ENCODE measurements around the gene GPR108.

GRCh38 chr19:6766357-6767080 is 29.1 kb upstream of the GPR108 start:
- no peak for TF ChIP-seq TEAD4 (IDR thresholded peaks at IDR 0.05)
- TF ChIP-seq CEBPB (IDR thresholded peaks at IDR 0.05), result no peak
- no peak for TF ChIP-seq NFIC (IDR thresholded peaks at IDR 0.05)
- TF ChIP-seq EP300 (IDR thresholded peaks at IDR 0.05; ENCODE audit: borderline replicate concordance), result no peak
- TF ChIP-seq, protein P1, sequence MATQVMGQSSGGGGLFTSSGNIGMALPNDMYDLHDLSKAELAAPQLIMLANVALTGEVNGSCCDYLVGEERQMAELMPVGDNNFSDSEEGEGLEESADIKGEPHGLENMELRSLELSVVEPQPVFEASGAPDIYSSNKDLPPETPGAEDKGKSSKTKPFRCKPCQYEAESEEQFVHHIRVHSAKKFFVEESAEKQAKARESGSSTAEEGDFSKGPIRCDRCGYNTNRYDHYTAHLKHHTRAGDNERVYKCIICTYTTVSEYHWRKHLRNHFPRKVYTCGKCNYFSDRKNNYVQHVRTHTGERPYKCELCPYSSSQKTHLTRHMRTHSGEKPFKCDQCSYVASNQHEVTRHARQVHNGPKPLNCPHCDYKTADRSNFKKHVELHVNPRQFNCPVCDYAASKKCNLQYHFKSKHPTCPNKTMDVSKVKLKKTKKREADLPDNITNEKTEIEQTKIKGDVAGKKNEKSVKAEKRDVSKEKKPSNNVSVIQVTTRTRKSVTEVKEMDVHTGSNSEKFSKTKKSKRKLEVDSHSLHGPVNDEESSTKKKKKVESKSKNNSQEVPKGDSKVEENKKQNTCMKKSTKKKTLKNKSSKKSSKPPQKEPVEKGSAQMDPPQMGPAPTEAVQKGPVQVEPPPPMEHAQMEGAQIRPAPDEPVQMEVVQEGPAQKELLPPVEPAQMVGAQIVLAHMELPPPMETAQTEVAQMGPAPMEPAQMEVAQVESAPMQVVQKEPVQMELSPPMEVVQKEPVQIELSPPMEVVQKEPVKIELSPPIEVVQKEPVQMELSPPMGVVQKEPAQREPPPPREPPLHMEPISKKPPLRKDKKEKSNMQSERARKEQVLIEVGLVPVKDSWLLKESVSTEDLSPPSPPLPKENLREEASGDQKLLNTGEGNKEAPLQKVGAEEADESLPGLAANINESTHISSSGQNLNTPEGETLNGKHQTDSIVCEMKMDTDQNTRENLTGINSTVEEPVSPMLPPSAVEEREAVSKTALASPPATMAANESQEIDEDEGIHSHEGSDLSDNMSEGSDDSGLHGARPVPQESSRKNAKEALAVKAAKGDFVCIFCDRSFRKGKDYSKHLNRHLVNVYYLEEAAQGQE (IDR thresholded peaks at IDR 0.05; ENCODE audit: low read depth), result no peak
- TF ChIP-seq USF1 (IDR thresholded peaks at IDR 0.05), result no peak
- no peak for TF ChIP-seq TAF1 (IDR thresholded peaks at IDR 0.05; ENCODE audit: low read depth)
- no peak for TF ChIP-seq RAD21 (IDR thresholded peaks at IDR 0.05; ENCODE audit: low read depth)
- peak; percentile 43; the same call in 1 of the 2 replicates for TF ChIP-seq MAX (IDR thresholded peaks at IDR 0.05)
- TF ChIP-seq YY1 (IDR thresholded peaks at IDR 0.05; ENCODE audit: low read depth), result no peak
- no peak for TF ChIP-seq EGR1 (IDR thresholded peaks at IDR 0.05)
- TF ChIP-seq FOXM1 (IDR thresholded peaks at IDR 0.05; ENCODE audit: borderline replicate concordance, low read depth), result no peak
- TF ChIP-seq CREB1 (IDR thresholded peaks at IDR 0.05; ENCODE audit: low read depth), result no peak
